Transverse colon (tissue), 4 donors: ENCODE data around the gene MAPK1. TPM values are rescaled to one million over a fixed set of nuclear protein-coding genes. Genes with fewer than 3 reads are reported as not detected.

Experiments
- DNase-seq: peaks from one replicate; pipeline ENCODE4 v3.0.0-alpha.2; 2019
- H3K27ac ChIP-seq, 4 donors: fragments of 200-600 bp; sonication (generic); 2 replicates each; pipeline ENCODE4 v1.5.1; 2016 to 2018; ENCODE audit warnings: inconsistent platforms in 4 of 4
- H3K27me3 ChIP-seq: fragments of 200-600 bp; sonication (generic); 2 replicates; pipeline ENCODE4 v1.5.1; 2017; ENCODE audit warnings: inconsistent platforms
- H3K36me3 ChIP-seq, 4 donors: fragments of 200-600 bp; sonication (generic); 2 replicates each; pipeline ENCODE4 v1.5.1; 2017 to 2019; ENCODE audit warnings: inconsistent platforms in 4 of 4
- H3K4me1 ChIP-seq, 4 donors: fragments of 200-600 bp; sonication (generic); 2 replicates each; pipeline ENCODE4 v1.5.1; 2017 to 2020; ENCODE audit warnings: inconsistent platforms in 4 of 4
- H3K4me3 ChIP-seq, 4 donors: fragments of 200-600 bp; sonication (generic); 1 replicate in 1 of 4; 2 replicates in 3 of 4; pipeline versions ENCODE4 v1.5.1 to v1.6.1; 2017 to 2019; ENCODE audit warnings: inconsistent platforms in 4 of 4
- H3K9me3 ChIP-seq, 2 donors: fragments of 200-600 bp; sonication (generic); 2 replicates each; pipeline ENCODE4 v1.5.1; 2017 to 2019; ENCODE audit warnings: inconsistent platforms in 2 of 2
- EP300 ChIP-seq: sonication (generic); formaldehyde crosslinking; IDR thresholded peaks from one replicate; pipeline ENCODE4 v1.6.1; 2017; ENCODE audit warnings: antibody characterized with exemption, low read depth
- POLR2A ChIP-seq: fragments of 450-650 bp; IDR thresholded peaks from one replicate; pipeline ENCODE4 v1.6.1; 2016; ENCODE audit warnings: antibody characterized with exemption, mild to moderate bottlenecking, moderate library complexity
- POLR2AphosphoS5 ChIP-seq, 3 donors: sonication (generic); formaldehyde crosslinking; IDR thresholded peaks; one replicate each; pipeline ENCODE4 v1.6.1; 2016; ENCODE audit warnings: antibody characterized with exemption in 3 of 3
- WGBS, 2 donors: methylation state at CpG; one replicate each; pipeline ENCODE4 v1.1.5; 2018; ENCODE audit warnings: low coverage in 1 of 2; 5-methylcytosine and 5-hydroxymethylcytosine counted together
- in situ Hi-C, 4 donors: fragments of 200-750 bp; cut with MboI; loops; one replicate each; pipeline versions ENCODE4 v1.15.0 to v1.15.1; 2017; ENCODE audit warnings: low sequenced_read_pairs in 3 of 4, low pct_ligation_motif_present in 1 of 4, low pct_unique_long_range_greater_than_20kb in 1 of 4
- intact Hi-C: fragments of 100-400 bp; cut with DNase I; formaldehyde crosslinking; loops from one replicate; pipeline ENCODE4 v1.15.1; 2023; ENCODE audit warnings: low total_unique reads
- total RNA-seq, 4 donors: library from RNA; depleted of rRNA; stranded (reverse); fragments of >200 nt; gene quantifications; one replicate each; pipeline ENCODE4 v1.1.0, GENCODE V29; 2016
- TF ChIP-seq, protein P1 (sequence below), 5 experiments: fragments of 200-600 bp in 3 of 5; fragments of 450-650 bp in 2 of 5; sonication (generic) in 3 of 5; IDR thresholded peaks; 1 replicate in 2 of 5; 2 replicates in 3 of 5; pipeline ENCODE4 v1.5.1; 2016 to 2017; ENCODE audit warnings: antibody characterized with exemption in 5 of 5, inconsistent platforms in 3 of 5, mild to moderate bottlenecking in 2 of 5, moderate library complexity in 1 of 5

The MAPK1 gene
- total RNA-seq, 4 donors from 2014 or later: 37.1 to 303 (median 57.0) TPM

GRCh38 chr22:21759646-21760376 lies 107.6 kb downstream of the MAPK1 start:
- Histone ChIP-seq H3K4me1 (peaks cover 0 to 9% (median 1%) of the 10 kb centered on the region in 4 donors), H3K4me3 (no peak overlapping the region), H3K27me3 (no peaks in the 10 kb centered on the region), H3K36me3 (peaks cover 0 to 19% (median 4%) of the 10 kb centered on the region in 4 donors), H3K9me3 (no peaks in the 10 kb centered on the region), H3K27ac (no peak overlapping the region)
- no peak for DNase-seq
- TF ChIP-seq POLR2A: no peak
- TF ChIP-seq, protein P1, sequence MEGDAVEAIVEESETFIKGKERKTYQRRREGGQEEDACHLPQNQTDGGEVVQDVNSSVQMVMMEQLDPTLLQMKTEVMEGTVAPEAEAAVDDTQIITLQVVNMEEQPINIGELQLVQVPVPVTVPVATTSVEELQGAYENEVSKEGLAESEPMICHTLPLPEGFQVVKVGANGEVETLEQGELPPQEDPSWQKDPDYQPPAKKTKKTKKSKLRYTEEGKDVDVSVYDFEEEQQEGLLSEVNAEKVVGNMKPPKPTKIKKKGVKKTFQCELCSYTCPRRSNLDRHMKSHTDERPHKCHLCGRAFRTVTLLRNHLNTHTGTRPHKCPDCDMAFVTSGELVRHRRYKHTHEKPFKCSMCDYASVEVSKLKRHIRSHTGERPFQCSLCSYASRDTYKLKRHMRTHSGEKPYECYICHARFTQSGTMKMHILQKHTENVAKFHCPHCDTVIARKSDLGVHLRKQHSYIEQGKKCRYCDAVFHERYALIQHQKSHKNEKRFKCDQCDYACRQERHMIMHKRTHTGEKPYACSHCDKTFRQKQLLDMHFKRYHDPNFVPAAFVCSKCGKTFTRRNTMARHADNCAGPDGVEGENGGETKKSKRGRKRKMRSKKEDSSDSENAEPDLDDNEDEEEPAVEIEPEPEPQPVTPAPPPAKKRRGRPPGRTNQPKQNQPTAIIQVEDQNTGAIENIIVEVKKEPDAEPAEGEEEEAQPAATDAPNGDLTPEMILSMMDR (IDR thresholded peaks at IDR 0.05): no peak
- TF ChIP-seq POLR2AphosphoS5 (IDR thresholded peaks at IDR 0.05): no peak
- TF ChIP-seq EP300: no peak
- 79 to 80% methylated on average over 4 to 8 of the region's 8 CpGs for WGBS, 2 donors
- intact Hi-C loops: no loop called here
- in situ Hi-C loops: no loop called here

- peaks cover 0 to 11% (median 3%) of the 10 kb centered on the region in 4 donors for H3K4me1 ChIP-seq
- intact Hi-C loops: no loop called here
- in situ Hi-C loops: no loop called here
- DNase-seq: no peak
- 77 to 100% methylated on average over 1 to 4 of the region's 4 CpGs for WGBS, 2 donors
- no peaks in the 10 kb centered on the region for H3K27me3 ChIP-seq
- no peak for TF ChIP-seq POLR2A
- TF ChIP-seq POLR2AphosphoS5 (IDR thresholded peaks at IDR 0.05): no peak
- TF ChIP-seq EP300: no peak
- TF ChIP-seq, protein P1 (IDR thresholded peaks at IDR 0.05): no peak
- H3K36me3 ChIP-seq: peaks cover 0 to 13% (median 4%) of the 10 kb centered on the region in 4 donors
- no peak overlapping the region for H3K27ac ChIP-seq
- H3K4me3 ChIP-seq: no peak overlapping the region
- H3K9me3 ChIP-seq: no peaks in the 10 kb centered on the region
These were observed 108.4 kb downstream of the MAPK1 start for GRCh38 chr22:21759093-21759492.

GRCh38 chr22:21758091-21758864 lies 109.2 kb downstream of the MAPK1 start:
- in situ Hi-C loops (no loop called here), intact Hi-C loops (no loop called here)
- no peak for DNase-seq
- Histone ChIP-seq H3K36me3 (peaks cover 0 to 5% (median 2%) of the 10 kb centered on the region in 4 donors), H3K4me3 (no peak overlapping the region), H3K27ac (no peak overlapping the region), H3K9me3 (no peaks in the 10 kb centered on the region), H3K4me1 (peaks cover 0 to 11% (median 3%) of the 10 kb centered on the region in 4 donors), H3K27me3 (no peaks in the 10 kb centered on the region)
- 94 to 97% methylated on average over 13 to 21 of the region's 21 CpGs for WGBS, 2 donors
- no peak for TF ChIP-seq POLR2A
- no peak for TF ChIP-seq EP300
- TF ChIP-seq, protein P1 (IDR thresholded peaks at IDR 0.05): no peak

GRCh38 chr22:21755851-21756284 lies 111.6 kb downstream of the MAPK1 start:
- H3K36me3 ChIP-seq: no peaks in the 10 kb centered on the region
- no peak for DNase-seq
- H3K27ac ChIP-seq: no peak overlapping the region
- no peaks in the 10 kb centered on the region for H3K9me3 ChIP-seq
- H3K27me3 ChIP-seq: no peaks in the 10 kb centered on the region
- peaks cover 0 to 11% (median 3%) of the 10 kb centered on the region in 4 donors for H3K4me1 ChIP-seq
- WGBS, 2 donors: 46 to 59% methylated on average over 5 of the region's 5 CpGs
- TF ChIP-seq, protein P1 (IDR thresholded peaks at IDR 0.05): no peak
- TF ChIP-seq POLR2AphosphoS5 (IDR thresholded peaks at IDR 0.05) (no peak), POLR2A (no peak), EP300 (no peak)
- intact Hi-C loops (no loop called here), in situ Hi-C loops (no loop called here)
- H3K4me3 ChIP-seq: no peak overlapping the region
